GM18517 (cell line): ENCODE results near the gene TNFRSF4.

Experiments used
- ATAC-seq: cut with Tn5 transposase; IDR thresholded peaks from one replicate; pipeline ENCODE4 v1.9.1; 2021; ENCODE audit warnings: mild to moderate bottlenecking, moderate library complexity; ENCODE audit not compliant: unreplicated experiment

TNFRSF4 gene

DNA sequence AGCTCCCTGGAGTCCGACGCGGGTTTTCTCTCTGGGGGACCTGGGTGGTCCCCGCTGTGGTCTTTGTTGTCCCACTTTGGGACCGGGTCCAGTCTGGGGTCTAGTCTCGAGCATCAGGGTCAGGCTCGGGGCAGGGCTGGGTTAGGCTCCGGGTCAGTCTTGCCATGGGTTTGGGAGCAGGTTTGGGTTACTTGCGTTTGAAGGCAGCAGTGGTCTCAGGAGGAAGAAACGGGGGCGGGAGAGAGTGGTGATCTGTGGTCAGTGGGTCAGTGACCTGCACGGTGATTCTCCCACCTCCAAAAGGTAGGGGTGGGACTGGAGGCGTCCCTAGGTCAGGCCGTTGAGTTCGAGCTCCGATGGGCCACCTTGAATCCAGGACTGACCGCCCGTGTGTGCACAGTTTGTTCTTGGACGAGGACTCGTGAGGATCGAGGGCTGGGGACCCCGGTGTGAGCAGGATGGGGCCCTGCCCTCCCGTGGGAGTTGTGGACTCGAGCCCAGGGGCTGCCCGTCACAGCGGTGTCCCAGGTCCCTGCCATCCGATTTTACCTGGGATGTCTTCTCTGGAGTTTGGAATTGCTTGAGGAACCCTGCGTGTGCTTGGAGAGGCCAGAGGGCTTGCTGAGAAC, 20.3 kb upstream of the TNFRSF4 start:
- no peak for ATAC-seq

GRCh38 chr1:1233567-1233892, 19.6 kb upstream of the TNFRSF4 start:
- ATAC-seq, result no peak

GRCh38 chr1:1232796-1233566, 19.0 kb upstream of the TNFRSF4 start:
- no peak for ATAC-seq

DNA sequence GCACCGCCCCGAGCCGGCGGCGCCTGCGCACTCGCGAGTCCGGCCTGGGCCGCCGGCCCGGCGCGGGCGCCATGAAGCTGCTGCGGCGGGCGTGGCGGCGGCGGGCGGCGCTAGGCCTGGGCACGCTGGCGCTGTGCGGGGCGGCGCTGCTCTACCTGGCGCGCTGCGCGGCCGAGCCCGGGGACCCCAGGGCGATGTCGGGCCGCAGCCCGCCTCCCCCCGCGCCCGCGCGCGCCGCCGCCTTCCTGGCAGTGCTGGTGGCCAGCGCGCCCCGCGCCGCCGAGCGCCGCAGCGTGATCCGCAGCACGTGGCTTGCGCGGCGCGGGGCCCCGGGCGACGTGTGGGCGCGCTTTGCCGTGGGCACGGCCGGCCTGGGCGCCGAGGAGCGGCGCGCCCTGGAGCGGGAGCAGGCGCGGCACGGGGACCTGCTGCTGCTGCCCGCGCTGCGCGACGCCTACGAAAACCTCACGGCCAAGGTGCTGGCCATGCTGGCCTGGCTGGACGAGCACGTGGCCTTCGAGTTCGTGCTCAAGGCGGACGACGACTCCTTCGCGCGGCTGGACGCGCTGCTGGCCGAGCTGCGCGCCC, 18.3 kb upstream of the TNFRSF4 start, which contains the start of gene B3GALT6:
Gene B3GALT6 (plus strand): TSS at position 30 of the 588 bp plus-strand sequence. CDS start 42 bp downstream, at position 72.
- ATAC-seq, result no peak

DNA sequence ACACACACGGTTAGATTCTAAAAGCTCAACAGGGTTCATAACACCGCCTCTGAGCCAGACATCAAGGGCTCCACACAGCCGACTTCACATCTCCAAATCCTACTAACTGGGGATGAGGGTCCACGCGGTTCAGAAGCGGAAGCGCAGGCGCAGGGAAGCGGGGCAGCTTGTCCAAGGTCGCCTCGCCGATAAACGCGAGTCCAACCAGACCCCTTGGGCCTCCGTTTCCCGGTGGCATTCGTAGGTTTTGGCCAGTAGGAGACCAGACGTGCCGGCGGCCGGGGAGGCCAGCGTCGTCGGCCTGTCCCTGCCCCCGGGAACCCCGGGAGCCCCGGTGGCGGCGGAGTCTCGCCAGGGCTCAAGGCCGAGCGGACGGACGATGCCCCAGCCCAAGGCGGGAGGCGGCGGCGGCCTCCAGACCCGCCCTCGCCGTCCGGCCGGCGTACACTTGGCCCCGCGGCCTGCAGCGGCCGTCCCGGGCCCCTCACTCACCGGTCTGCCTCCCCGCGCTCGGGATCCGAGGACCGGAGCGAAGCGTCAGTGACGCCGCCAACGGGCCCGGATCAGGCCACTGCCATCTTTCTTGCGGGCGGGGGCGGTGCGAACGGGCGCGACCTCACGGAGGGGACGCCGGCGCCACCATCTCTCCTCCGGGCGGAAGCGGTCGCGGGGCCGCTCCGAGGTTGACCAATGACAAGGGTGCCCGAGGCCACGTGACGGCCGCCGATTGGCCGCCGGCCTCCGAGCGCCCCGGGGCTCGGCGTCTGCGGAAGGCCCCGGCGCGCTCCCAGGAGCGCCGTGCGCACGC, 17.7 kb upstream of the TNFRSF4 start, which contains the start of gene SDF4:
Gene SDF4 (minus strand): TSS at position 602 of the 808 bp plus-strand sequence. CDS start 3,229 bp downstream, outside the sequence.
- peak; percentile 85 for ATAC-seq

DNA sequence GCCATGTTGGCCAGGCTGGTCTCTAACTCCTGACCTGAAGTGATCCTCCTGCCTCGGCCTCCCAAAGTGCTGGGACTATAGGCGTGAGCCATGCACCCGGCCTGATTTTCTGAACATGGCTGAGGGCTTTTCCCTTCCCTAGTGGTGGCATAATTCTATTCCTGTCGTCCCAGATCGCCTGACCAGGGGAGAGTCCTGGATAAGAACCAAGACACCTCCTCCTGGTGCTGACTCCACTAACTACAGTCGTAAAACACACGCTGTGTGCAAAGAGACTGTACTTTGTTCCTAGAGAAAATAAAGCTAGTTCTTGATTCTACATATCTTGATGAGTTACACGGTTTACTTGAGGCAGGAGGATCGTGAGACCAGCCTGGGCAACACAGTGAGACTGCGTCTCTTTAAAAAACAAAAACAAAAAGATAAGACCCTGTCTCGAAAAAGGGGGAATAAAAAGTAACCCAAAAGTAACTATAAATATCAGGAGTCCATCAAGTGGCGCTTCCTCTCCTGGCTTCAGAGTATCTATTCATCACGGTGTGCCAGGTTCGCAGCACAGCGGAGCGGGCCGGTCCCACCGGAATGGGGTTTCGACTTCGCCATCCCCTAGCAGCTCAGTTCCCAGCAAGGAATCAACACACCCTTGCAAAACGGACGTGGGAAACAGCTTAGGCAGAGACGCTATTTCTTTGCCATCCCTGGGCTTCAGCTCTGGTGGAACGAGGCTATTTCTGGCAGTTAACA, 16.9 kb upstream of the TNFRSF4 start:
- no peak for ATAC-seq

GRCh38 chr1:1229770-1230169, 15.8 kb upstream of the TNFRSF4 start:
- no peak for ATAC-seq

DNA sequence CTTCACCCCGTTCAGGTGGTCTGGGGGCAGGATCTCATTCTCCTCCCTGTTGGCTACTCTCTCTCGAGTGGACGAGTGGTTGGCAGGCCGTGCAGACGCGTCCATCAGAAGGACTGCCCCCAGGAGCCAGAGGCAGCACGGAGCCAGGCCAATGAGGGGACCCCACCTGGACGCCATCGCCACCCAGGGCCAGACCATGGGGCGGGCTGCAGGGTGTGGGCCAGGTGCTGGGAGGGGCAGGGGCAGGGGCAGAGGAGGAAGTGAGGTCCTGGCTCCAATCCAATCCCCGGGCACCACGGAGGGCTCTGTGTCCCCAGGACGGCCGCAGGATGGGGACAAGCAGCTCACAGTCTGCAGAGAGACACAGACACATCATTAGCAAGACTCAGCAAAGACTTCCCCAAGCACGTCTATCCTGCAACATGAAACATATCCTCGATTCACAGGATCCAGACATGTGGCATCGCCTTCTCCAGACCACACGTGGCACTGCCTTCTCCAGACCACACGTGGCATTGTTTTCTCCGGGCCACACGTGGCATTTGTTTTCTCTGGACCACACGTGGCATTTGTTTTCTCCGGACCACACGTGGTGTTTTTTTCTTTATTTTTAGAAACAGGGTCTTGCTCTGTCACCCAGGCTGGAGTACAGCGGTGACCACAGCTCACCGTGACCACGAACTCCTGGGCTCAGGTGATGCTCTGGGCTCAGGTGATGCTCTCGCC, 14.8 kb upstream of the TNFRSF4 start:
- no peak for ATAC-seq

GRCh38 chr1:1228187-1228586, 14.2 kb upstream of the TNFRSF4 start:
- no peak for ATAC-seq

DNA sequence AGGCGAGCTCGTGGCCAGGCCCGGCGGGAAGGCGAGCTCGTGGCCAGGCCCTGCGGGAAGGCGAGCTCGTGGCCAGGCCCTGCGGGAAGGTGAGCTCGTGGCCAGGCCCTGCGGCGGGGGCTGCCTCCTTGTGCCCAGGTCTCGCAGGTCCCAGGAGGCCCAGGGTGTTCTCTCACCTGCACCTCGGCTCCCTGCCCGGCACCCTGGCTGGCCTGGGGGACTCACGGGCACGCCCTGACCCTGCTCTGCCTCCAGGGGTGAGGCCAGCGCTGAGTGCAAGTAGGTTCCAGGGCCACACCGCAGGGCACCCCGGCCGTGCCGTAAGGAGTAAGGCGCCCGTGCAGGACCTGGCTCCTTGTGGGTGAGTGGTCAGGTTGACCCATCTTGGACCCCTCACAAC, 13.4 kb upstream of the TNFRSF4 start:
- no peak for ATAC-seq

DNA sequence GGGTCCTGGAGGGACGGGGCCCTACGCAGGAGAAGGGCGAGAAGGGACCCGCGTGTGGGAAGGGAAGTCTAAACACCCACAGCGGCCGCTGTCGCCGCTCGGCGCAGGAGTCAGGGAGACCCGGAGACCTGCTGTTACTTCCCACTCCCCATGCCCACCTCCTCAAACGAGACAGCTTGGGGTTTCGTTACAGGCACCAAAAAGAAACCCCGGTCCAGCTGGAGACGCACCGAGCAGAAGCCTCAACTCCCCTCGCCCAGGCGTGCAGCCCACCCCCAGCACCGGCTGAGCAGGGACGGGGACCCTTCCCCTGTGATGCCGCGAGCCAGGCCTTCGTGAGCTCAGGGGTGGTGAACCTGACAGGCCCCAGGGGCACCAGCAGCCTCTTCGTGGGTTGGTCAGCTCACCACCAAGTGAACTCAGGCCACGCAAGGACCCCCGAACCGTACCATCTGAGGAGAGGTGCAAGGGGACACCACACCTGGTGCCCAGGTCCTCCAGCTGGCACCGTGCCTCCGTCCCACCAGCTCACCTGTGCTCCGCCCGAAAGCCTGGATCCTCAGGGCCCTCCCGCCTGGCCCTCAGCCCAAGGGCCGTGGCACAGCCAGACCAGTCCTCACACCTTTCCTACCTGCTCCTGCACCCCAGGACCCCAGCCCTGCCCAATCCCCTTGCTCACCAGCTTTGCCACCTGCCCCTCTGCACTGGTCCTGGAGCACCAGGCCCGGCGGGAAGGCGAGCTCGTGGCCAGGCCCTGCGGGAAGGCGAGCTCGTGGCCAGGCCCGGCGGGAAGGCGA, 12.8 kb upstream of the TNFRSF4 start:
- no peak for ATAC-seq

GRCh38 chr1:1225913-1226312, 12.0 kb upstream of the TNFRSF4 start:
- no peak for ATAC-seq

DNA sequence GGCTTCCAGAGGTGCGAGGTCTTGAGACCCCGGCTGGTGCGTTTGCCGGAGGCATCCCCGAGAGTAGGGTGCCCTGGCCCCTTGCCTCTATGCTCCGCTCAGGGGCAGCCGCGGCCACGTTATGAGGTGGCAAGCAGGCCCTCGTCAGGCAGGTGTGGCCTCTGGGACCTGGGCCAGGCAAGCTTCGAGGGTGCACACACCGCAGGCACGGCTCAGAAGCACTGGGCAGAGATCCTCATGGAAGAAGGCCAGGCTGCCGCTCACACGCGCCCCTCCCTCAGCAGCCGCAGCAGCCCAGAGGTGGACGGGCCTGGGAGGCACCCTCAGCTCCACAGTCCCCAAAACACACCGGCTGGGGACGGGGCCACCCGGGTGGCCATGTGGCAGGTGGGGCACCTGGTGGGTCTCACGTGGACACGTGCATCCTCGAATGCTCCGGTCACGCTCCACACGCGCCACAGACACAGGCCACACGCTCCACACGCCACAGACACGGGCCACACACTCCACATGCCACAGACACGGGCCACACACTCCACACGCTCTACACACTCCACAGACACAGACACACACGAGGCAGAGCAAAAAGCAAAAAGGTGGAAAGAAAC, 11.4 kb upstream of the TNFRSF4 start:
- no peak for ATAC-seq

DNA sequence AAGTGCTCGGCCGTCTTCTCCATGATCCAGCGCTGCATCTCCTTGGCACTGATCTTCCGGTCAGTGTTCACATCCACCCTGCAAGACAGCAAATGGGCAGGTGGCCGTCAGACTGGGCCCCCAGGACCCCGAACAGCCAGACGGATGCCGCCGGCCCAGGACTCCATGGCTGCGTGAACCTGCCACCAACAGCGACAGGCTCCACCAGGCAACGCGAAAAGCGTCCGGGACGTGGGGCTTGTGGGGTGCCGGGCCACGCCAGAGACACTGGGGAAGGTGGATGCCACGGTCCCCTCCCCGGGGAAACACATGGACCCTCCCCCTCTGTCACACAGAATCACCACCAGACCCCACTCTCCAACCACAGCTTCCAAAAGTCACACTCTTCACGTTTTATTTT, 9.9 kb upstream of the TNFRSF4 start:
- no peak for ATAC-seq

- ATAC-seq, result no peak
These were observed 9.4 kb upstream of the TNFRSF4 start for GRCh38 chr1:1223321-1223720.

DNA sequence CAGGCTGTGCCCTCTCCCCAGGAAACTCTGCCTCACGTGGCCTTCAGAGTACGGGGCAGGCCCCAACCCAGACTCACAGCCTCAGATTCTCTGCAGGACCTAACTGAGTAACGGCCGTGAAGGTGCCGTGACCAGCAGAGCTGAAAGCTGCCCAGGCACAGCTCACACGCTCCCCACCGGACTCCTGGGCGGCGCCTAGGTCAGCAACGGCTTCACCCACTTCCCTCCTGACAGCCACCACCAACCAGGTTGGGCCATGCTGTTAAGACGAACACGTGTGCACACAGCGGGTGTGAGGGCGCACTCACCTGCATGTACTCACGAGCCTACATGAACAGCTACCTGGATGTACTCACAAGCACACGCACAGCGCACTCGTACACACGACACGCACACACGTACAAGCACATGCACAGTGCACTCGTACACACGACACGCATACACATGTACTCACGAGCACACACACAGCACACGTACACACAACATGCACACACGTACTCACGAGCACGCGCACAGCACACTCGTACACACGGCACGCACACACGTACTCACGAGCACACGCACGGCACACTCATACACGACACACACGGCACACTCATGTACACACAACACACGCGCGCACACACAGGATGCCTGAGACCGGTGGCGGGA, 8.7 kb upstream of the TNFRSF4 start:
- no peak for ATAC-seq

DNA sequence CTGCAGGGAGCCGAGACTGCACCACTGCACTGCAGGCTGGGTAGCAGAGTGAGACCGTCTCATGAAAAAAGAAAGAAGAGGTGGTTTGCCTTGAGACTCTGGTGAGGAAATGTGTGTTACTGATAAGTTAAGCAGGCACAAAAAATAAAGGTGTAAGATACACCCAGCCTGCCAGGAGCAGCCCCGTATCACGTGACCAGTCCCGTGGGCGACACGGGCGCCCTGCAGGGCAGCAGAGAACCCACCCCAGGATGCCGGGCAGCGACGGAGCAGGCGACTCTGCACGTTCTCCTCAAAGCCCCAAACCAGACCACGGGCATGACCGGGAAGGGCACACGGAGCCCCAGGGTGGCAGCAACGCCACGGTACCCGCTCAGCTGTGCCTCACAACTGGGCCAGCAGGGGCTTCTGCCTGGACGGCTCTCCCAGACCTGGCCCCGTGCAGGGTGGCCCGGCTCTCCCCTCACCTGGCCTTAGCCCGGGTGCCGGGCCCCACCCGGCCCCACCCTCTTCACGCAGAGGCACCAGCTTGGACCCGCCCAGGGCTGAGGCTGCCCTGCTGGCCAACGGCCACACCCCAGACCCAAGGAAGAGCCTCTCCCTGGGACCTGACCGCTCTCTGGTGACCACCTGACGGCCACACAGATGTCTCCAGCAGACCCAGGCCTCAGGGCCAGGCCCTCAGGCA, 8.1 kb upstream of the TNFRSF4 start:
- ATAC-seq, result no peak

DNA sequence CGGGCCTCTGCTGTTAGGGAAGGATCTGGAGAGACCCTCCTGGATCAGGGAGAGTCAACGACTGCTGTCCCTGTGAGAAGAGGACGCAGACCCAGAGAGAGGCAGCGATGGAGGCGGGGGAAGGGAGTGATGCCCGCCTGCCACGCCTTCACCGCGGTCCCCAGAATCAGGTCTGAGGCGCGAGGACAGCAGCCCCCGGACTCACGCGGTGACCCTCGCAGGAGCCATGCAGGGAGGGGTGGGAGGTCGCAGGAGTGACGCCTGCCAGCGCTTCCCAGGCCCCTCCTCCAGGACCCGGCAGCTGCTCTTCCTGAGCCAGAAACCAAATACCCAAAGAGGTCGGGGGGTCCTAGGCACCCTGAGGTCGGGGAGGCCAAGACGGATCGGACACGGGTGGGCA, 6.2 kb upstream of the TNFRSF4 start:
- ATAC-seq, result no peak
